ENCODE results near the gene SOX6. TPM values are rescaled to one million over a fixed set of nuclear protein-coding genes. Genes with fewer than 3 reads are reported as not detected.

SOX6 gene
- polyA plus RNA-seq, 1 donor (not counting 4 experiments of a cell fraction or from before 2014, with no cell fraction given): 6.0 TPM

DNA sequence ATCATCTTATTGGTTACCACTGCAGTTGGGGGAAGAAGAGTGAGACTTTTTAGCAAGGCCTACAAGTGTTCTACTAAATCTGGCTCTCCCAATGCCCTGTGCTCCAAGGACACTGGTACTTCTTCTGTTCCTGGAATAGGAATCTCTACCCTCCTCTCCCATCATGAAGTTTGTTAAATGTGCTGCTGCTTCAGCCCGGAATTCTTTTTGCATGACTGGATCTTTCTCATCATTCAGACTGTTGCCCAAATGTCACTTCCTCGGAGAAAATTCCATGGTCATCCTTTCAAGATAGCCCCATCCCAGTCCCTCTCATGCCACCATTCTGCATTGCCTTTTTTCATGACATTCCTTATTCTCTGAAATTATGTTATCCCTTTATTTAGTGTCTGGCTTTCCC, 400.8 kb downstream of the SOX6 start:
- DNase-seq (ENCODE audit: low read depth, low spot score): no peak
- dilution Hi-C loops (cut with MboI; ENCODE audit: extremely low pct_ligation_motif_present, low sequenced_read_pairs): no loop called here
- H2AFZ ChIP-seq (ENCODE audit: control insufficient read depth, low read length): no peak overlapping the region
- H3K9me3 ChIP-seq (ENCODE audit: control insufficient read depth, low read depth, low read length): no peaks in the 10 kb centered on the region
- no peaks in the 10 kb centered on the region for H4K20me1 ChIP-seq (ENCODE audit: control insufficient read depth, extremely low read depth, insufficient read depth, low read length)
- FAIRE-seq: peak; percentile 48
- H3K79me2 ChIP-seq (ENCODE audit: control insufficient read depth, insufficient read depth, low read length): no peaks in the 10 kb centered on the region
- no peaks in the 10 kb centered on the region for H3K9me1 ChIP-seq (ENCODE audit: control insufficient read depth, extremely low read depth, insufficient read depth, low read length)
- no peak overlapping the region for H3K27ac ChIP-seq (ENCODE audit: control insufficient read depth, insufficient read depth, low read length)
- H3K36me3 ChIP-seq (ENCODE audit: control insufficient read depth in 2 of 2, extremely low read depth in 1 of 2, insufficient read depth in 2 of 2, low read length in 2 of 2): no peaks in the 10 kb centered on the region
- no peak for TF ChIP-seq EZH2 (IDR thresholded peaks at IDR 0.05; ENCODE audit: low read length)
- TF ChIP-seq, protein P1, sequence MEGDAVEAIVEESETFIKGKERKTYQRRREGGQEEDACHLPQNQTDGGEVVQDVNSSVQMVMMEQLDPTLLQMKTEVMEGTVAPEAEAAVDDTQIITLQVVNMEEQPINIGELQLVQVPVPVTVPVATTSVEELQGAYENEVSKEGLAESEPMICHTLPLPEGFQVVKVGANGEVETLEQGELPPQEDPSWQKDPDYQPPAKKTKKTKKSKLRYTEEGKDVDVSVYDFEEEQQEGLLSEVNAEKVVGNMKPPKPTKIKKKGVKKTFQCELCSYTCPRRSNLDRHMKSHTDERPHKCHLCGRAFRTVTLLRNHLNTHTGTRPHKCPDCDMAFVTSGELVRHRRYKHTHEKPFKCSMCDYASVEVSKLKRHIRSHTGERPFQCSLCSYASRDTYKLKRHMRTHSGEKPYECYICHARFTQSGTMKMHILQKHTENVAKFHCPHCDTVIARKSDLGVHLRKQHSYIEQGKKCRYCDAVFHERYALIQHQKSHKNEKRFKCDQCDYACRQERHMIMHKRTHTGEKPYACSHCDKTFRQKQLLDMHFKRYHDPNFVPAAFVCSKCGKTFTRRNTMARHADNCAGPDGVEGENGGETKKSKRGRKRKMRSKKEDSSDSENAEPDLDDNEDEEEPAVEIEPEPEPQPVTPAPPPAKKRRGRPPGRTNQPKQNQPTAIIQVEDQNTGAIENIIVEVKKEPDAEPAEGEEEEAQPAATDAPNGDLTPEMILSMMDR (optimal IDR thresholded peaks at IDR 0.05 in 1 of 3, IDR thresholded peaks at IDR 0.05 in 1 of 3, conservative IDR thresholded peaks at IDR 0.05 in 1 of 3; ENCODE audit: extremely low read depth in 1 of 3, insufficient read depth in 2 of 3, low read length in 3 of 3): no peak
- no peaks in the 10 kb centered on the region for H3K27me3 ChIP-seq (ENCODE audit: control insufficient read depth, extremely low read depth, insufficient read depth, low read length)
- H3K4me3 ChIP-seq (ENCODE audit: control insufficient read depth in 2 of 3, extremely low read depth in 1 of 3, insufficient read depth in 2 of 3, low read depth in 1 of 3, low read length in 3 of 3): no peak overlapping the region
- H3K4me1 ChIP-seq (ENCODE audit: control insufficient read depth, extremely low read depth, insufficient read depth, low read length): no peaks in the 10 kb centered on the region
- H3K4me2 ChIP-seq (ENCODE audit: control insufficient read depth, extremely low read depth, insufficient read depth, low read depth, low read length): no peak overlapping the region
- no peak overlapping the region for H3K9ac ChIP-seq (ENCODE audit: control insufficient read depth, extremely low read depth, insufficient read depth, low read length)

DNA sequence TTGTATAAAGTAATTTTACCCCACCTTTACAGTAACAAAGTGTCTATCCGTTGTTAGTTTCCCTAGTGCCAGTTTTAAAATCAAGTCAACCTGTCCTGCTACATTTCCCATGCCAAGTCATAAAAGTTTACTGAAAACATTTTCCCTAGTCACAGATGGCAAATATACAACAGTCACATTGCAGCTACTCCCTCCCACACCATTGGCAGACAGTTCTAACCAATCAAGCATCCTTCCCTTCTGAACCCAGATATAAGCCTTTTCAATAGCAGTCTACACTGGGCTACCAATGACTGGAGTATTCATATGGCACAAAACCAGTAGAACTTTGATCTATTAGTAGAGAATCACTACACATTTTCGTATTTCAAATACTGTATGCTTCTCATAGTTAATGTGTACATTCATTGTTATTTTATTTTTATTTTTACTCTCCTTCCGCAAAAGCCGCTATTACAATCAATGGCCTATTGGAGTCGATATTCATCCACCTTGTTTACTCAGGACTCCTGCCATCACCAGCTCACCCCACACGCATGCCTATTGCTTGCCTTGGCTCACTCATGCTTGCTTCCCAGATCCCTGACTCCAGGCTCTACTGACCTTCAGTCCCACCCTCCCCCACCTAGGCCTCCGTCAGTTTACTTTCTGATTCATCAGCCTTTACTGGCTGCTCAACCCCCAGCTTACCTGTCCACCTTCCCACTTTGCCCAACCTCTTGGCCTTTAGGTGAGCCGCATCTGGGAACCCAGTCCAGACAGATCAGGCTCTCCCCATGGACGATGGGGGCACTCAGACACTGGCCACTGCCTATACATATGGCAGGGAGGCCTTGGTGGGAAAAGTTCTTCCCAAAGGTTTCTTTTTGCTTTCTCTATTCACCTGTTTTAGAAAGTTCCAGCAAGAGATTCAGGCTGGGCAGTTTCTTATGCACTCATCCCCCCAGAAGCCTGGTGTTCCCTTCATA, 408.4 kb downstream of the SOX6 start:
- Histone ChIP-seq H4K20me1 (ENCODE audit: control insufficient read depth, extremely low read depth, insufficient read depth, low read length) (no peaks in the 10 kb centered on the region), H3K4me2 (ENCODE audit: control insufficient read depth, extremely low read depth, insufficient read depth, low read depth, low read length) (no peak overlapping the region), H3K9me3 (ENCODE audit: control insufficient read depth, low read depth, low read length) (peaks cover 2% of the 10 kb centered on the region), H3K27me3 (ENCODE audit: control insufficient read depth, extremely low read depth, insufficient read depth, low read length) (no peaks in the 10 kb centered on the region), H3K9me1 (ENCODE audit: control insufficient read depth, extremely low read depth, insufficient read depth, low read length) (no peaks in the 10 kb centered on the region), H2AFZ (ENCODE audit: control insufficient read depth, low read length) (no peak overlapping the region), H3K79me2 (ENCODE audit: control insufficient read depth, insufficient read depth, low read length) (no peaks in the 10 kb centered on the region), H3K9ac (ENCODE audit: control insufficient read depth, extremely low read depth, insufficient read depth, low read length) (no peak overlapping the region), H3K4me3 (ENCODE audit: control insufficient read depth in 2 of 3, extremely low read depth in 1 of 3, insufficient read depth in 2 of 3, low read depth in 1 of 3, low read length in 3 of 3) (no peak overlapping the region), H3K4me1 (ENCODE audit: control insufficient read depth, extremely low read depth, insufficient read depth, low read length) (no peaks in the 10 kb centered on the region), H3K36me3 (ENCODE audit: control insufficient read depth in 2 of 2, extremely low read depth in 1 of 2, insufficient read depth in 2 of 2, low read length in 2 of 2) (no peaks in the 10 kb centered on the region), H3K27ac (ENCODE audit: control insufficient read depth, insufficient read depth, low read length) (no peak overlapping the region)
- TF ChIP-seq, protein P1 (optimal IDR thresholded peaks at IDR 0.05 in 1 of 3, IDR thresholded peaks at IDR 0.05 in 1 of 3, conservative IDR thresholded peaks at IDR 0.05 in 1 of 3; ENCODE audit: extremely low read depth in 1 of 3, insufficient read depth in 2 of 3, low read length in 3 of 3): no peak
- FAIRE-seq: no peak
- dilution Hi-C loops (cut with MboI; ENCODE audit: extremely low pct_ligation_motif_present, low sequenced_read_pairs): no loop called here
- no peak for DNase-seq (ENCODE audit: low read depth, low spot score)

Measured in keratinocyte (primary cell).